HepG2 (cell line): ENCODE data around the gene QRICH2. TPM values are rescaled to one million over a fixed set of nuclear protein-coding genes. Genes with fewer than 3 reads are reported as not detected.

Experiments
- ATAC-seq: fragments of 200-7000 bp; cut with Tn5 transposase; 3 replicates; pipeline ENCODE4 v1.9.1; 2020; ENCODE audit warnings: mild to moderate bottlenecking, moderate library complexity
- BruUV-seq: library from RNA; stranded (reverse); fragments of 400-500 nt; replicated peaks from 2 replicates; lab custom pipeline; 2021; lab: Mats Ljungman, UMichigan
- CTCF ChIA-PET: fragments of 300-600 bp; formaldehyde crosslinking; extraction: SDS; loops from one replicate; lab custom pipeline; 2021; ENCODE audit warnings: low total read pairs, inconsistent platforms, low intra/inter-chr PET ratio; lab: Yijun Ruan, JAX
- POLR2A ChIA-PET: fragments of 350-600 bp; sonication (Branson Sonifier 250); formaldehyde crosslinking; loops from one replicate; lab custom pipeline; 2020; ENCODE audit warnings: antibody characterized with exemption, inconsistent platforms; lab: Yijun Ruan, JAX
- DNase-seq: peaks from one replicate; pipeline ENCODE4 v3.0.0-alpha.2; 2015; ENCODE audit warnings: low spot score
- FAIRE-seq: peaks from 3 replicates; lab custom pipeline; 2011; peaks lifted over from hg19 to GRCh38; lab: Jason Lieb, UNC
- H2AFZ ChIP-seq: one replicate; pipeline ENCODE4 v1.6.1; 2011; ENCODE audit warnings: low read length, inconsistent platforms
- H3K27ac ChIP-seq: fragments of 300-600 bp; 3 replicates; pipeline ENCODE4 v1.8.0; 2011; ENCODE audit warnings: mixed run types, mild to moderate bottlenecking, mixed read lengths, low read length, inconsistent platforms; ENCODE audit not compliant: insufficient read depth; ENCODE audit errors: extremely low read length
- H3K27me3 ChIP-seq, 2 experiments: fragments of 200-600 bp in 1 of 2; 2 replicates in 1 of 2; 3 replicates in 1 of 2; pipeline versions ENCODE4 v1.6.0 to v1.8.0; 2011; ENCODE audit warnings: low read length in 2 of 2, mild to moderate bottlenecking in 2 of 2, moderate library complexity in 2 of 2, inconsistent platforms in 1 of 2; ENCODE audit not compliant: insufficient read depth in 2 of 2, control insufficient read depth in 1 of 2
- H3K36me3 ChIP-seq, 2 experiments: fragments of 200-600 bp in 1 of 2; replicated peaks in 1 of 2; 2 replicates in 1 of 2; 3 replicates in 1 of 2; pipeline versions ENCODE4 v1.5.1 to v1.8.0; 2011; ENCODE audit warnings: low read length in 2 of 2, inconsistent platforms in 1 of 2; ENCODE audit not compliant: insufficient read depth in 2 of 2, control insufficient read depth in 1 of 2
- H3K4me1 ChIP-seq: 2 replicates; pipeline ENCODE4 v1.5.1; 2012; ENCODE audit warnings: low read length, inconsistent platforms; ENCODE audit not compliant: insufficient read depth
- H3K4me2 ChIP-seq: 2 replicates; pipeline ENCODE4 v1.6.0; 2011; ENCODE audit warnings: low read depth, low read length, inconsistent platforms
- H3K4me3 ChIP-seq, 3 experiments: fragments of 200-600 bp in 1 of 3; sonication (generic), shearing (Covaris generic) in 1 of 3; replicated peaks in 1 of 3; 2 replicates each; pipeline ENCODE4 v1.5.1; 2011 to 2016; ENCODE audit warnings: low read length in 3 of 3, inconsistent platforms in 2 of 3, low read depth in 2 of 3, mild to moderate bottlenecking in 2 of 3, control low read depth in 1 of 3, mixed read lengths in 1 of 3; ENCODE audit not compliant: insufficient read depth in 1 of 3
- H3K79me2 ChIP-seq: one replicate; pipeline ENCODE4 v1.6.1; 2011; ENCODE audit warnings: low read length, inconsistent platforms; ENCODE audit not compliant: insufficient read depth
- H3K9ac ChIP-seq: 2 replicates; pipeline ENCODE4 v1.6.0; 2011; ENCODE audit warnings: mild to moderate bottlenecking, low read depth, low read length, inconsistent platforms; ENCODE audit not compliant: insufficient read depth
- H3K9me3 ChIP-seq: 2 replicates; pipeline ENCODE4 v1.5.1; 2012; ENCODE audit warnings: mild to moderate bottlenecking, low read length
- H4K20me1 ChIP-seq: 2 replicates; pipeline ENCODE4 v1.6.0; 2011; ENCODE audit warnings: inconsistent platforms, mild to moderate bottlenecking, low read length, moderate library complexity; ENCODE audit not compliant: insufficient read depth
- CCDC6 ChIP-seq: sonication (generic); formaldehyde crosslinking; IDR thresholded peaks from 2 replicates; pipeline ENCODE4 v1.8.1; 2022; ENCODE audit warnings: mild to moderate bottlenecking, missing genetic modification reagents, moderate library complexity
- GATAD1 ChIP-seq: IDR thresholded peaks from 2 replicates; pipeline ENCODE4 v1.6.1; 2016; ENCODE audit warnings: missing genetic modification reagents, missing compliant biosample characterization
- HHEX ChIP-seq: IDR thresholded peaks from 2 replicates; pipeline ENCODE4 v1.6.1; 2016; ENCODE audit warnings: control low read depth
- HNRNPK ChIP-seq: fragments of 200-400 bp; formaldehyde crosslinking; IDR thresholded peaks from 2 replicates; pipeline ENCODE4 v1.6.1; 2018; ENCODE audit warnings: low read length, low read depth, moderate library complexity, mild to moderate bottlenecking; ENCODE audit not compliant: poor library complexity, severe bottlenecking
- JUNB ChIP-seq: sonication (generic); formaldehyde crosslinking; IDR thresholded peaks from 2 replicates; pipeline ENCODE4 v1.8.0; 2022; ENCODE audit warnings: missing genetic modification reagents, mild to moderate bottlenecking, borderline replicate concordance
- KLF9 ChIP-seq: IDR thresholded peaks from 2 replicates; pipeline ENCODE4 v1.6.1; 2016; ENCODE audit warnings: low read depth
- NFKBIZ ChIP-seq: IDR thresholded peaks from 2 replicates; pipeline ENCODE4 v1.6.1; 2018; ENCODE audit warnings: missing genetic modification reagents, missing compliant biosample characterization
- PHF21A ChIP-seq: sonication (generic); formaldehyde crosslinking; IDR thresholded peaks from 2 replicates; pipeline ENCODE4 v1.5.0; 2020; ENCODE audit warnings: mild to moderate bottlenecking, missing genetic modification reagents
- POGK ChIP-seq: sonication (generic); formaldehyde crosslinking; conservative IDR thresholded peaks from 2 replicates; pipeline ENCODE4 v1.8.0; 2022; ENCODE audit warnings: mild to moderate bottlenecking, moderate library complexity, missing genetic modification reagents
- SIN3B ChIP-seq: fragments of 150-350 bp; IDR thresholded peaks from 2 replicates; pipeline ENCODE4 v1.6.1; 2014; ENCODE audit warnings: low read length
- ZBED4 ChIP-seq: sonication (generic); formaldehyde crosslinking; IDR thresholded peaks from 2 replicates; pipeline ENCODE4 v1.4.0; 2020; ENCODE audit warnings: missing genetic modification reagents, borderline replicate concordance
- ZBTB37 ChIP-seq: sonication (generic); formaldehyde crosslinking; IDR thresholded peaks from 2 replicates; pipeline ENCODE4 v1.4.0; 2020; ENCODE audit warnings: mild to moderate bottlenecking, missing genetic modification reagents
- ZMYM3 ChIP-seq: sonication (generic); formaldehyde crosslinking; IDR thresholded peaks from 2 replicates; pipeline ENCODE4 v1.5.1; 2020; ENCODE audit warnings: mild to moderate bottlenecking, missing genetic modification reagents
- ZNF691 ChIP-seq: sonication (generic); formaldehyde crosslinking; IDR thresholded peaks from 2 replicates; pipeline ENCODE4 v1.4.0; 2020; ENCODE audit warnings: missing genetic modification reagents, low read depth, mild to moderate bottlenecking, borderline replicate concordance
- WGBS: methylation state at CpG from one replicate; pipeline ENCODE4 v1.1.6; 2017; ENCODE audit warnings: low lambda C conversion rate; 5-methylcytosine and 5-hydroxymethylcytosine counted together
- in situ Hi-C: cut with HindIII; loops from 2 replicates; pipeline ENCODE4 v1.10.0; 2017; ENCODE audit warnings: low pct_unique_long_range_greater_than_20kb; ENCODE audit not compliant: extremely low pct_ligation_motif_present
- intact Hi-C: fragments of 100-400 bp; cut with micrococcal nuclease; formaldehyde crosslinking; loops from one replicate; pipeline ENCODE4 v1.10.0; 2022; ENCODE audit not compliant: unreplicated experiment
- polyA plus RNA-seq, 8 experiments: library from polyadenylated mRNA; depleted of rRNA in 3 of 8; stranded (reverse) in 7 of 8; unstranded in 1 of 8; fragments of >200 nt; fragmentation: Illumina TruSeq in 4 of 8; extraction: Trizol in 4 of 8; gene quantifications; 2 replicates each; pipeline versions ENCODE4 v1.2.1 to v1.2.3, GENCODE V29; 2011 to 2016; ENCODE audit warnings: low read depth in 4 of 8, missing spikeins in 1 of 8, mixed read lengths in 1 of 8; ENCODE audit not compliant: insufficient read depth in 1 of 8
- total RNA-seq, 5 experiments: library from RNA; depleted of rRNA; stranded (reverse); fragments of >200 nt; fragmentation: Illumina TruSeq; extraction: Trizol; gene quantifications; 2 replicates each; pipeline ENCODE4 v1.2.3, GENCODE V29; 2016; ENCODE audit warnings: low read depth in 1 of 5

QRICH2 gene
- total and polyA plus RNA-seq, 2 of the 13 experiments (the other 11 are each of a cell fraction or from before 2014, with no cell fraction given): 3.7 to 5.7 TPM

GRCh38 chr17:76252040-76252954 lies 55.8 kb downstream of the QRICH2 start:
- in situ Hi-C loops: no loop called here
- Histone ChIP-seq H3K4me1 (peaks cover 80% of the 10 kb centered on the region), H3K27me3 (no peaks in the 10 kb centered on the region), H3K4me2 (peak overlapping the region; percentile 93), H3K9me3 (no peaks in the 10 kb centered on the region), H3K4me3 (peak overlapping the region; percentile 7 to 63 (median 11); a peak in 3 of 6 replicates), H3K79me2 (no peaks in the 10 kb centered on the region), H3K36me3 (no peaks in the 10 kb centered on the region), H3K9ac (peak overlapping the region; percentile 59), H2AFZ (peak overlapping the region; percentile 10), H3K27ac (peak overlapping the region; percentile 63), H4K20me1 (no peaks in the 10 kb centered on the region)
- CTCF ChIA-PET: no interaction called here
- POLR2A ChIA-PET: interaction anchor here (0.6 to 7.6 kb wide), 17 partner anchors 7 to 472 kb away, joined by 3 to 51 read pairs (median 3); partner anchors contain the start of genes FBF1, RNF157 and UBALD2
- TSS peak; percentile 82 for BruUV-seq
- WGBS: 15% methylated on average over 11 of the region's 11 CpGs
- intact Hi-C loops: no loop called here
- peak; percentile 94 for ATAC-seq
- peak; percentile 68 for FAIRE-seq
- DNase-seq: peak; percentile 94
- TF ChIP-seq ZNF691 (CRISPR knock-in tag): peak; percentile 89; the same call in 1 of the 2 replicates
- TF ChIP-seq PHF21A (CRISPR knock-in tag): peak; percentile 95
- no peak for TF ChIP-seq ZBTB37
- 0 out of 2 replicates have a peak, but pooled peaks have one; percentile 47 for TF ChIP-seq KLF9 (CRISPR knock-in tag)
- TF ChIP-seq HHEX (CRISPR knock-in tag): peak; percentile 68
- TF ChIP-seq JUNB (CRISPR knock-in tag): no peak; the same call in 1 of the 2 replicates
- TF ChIP-seq POGK: peak; percentile 91
- TF ChIP-seq ZBED4 (CRISPR knock-in tag): peak; percentile 90; the same call in 1 of the 2 replicates
- no peak for TF ChIP-seq SIN3B
- TF ChIP-seq GATAD1 (CRISPR knock-in tag): peak; percentile 81
- peak; percentile 65; the same call in 1 of the 2 replicates for TF ChIP-seq CCDC6 (CRISPR knock-in tag)
- TF ChIP-seq HNRNPK: no peak
- TF ChIP-seq NFKBIZ (CRISPR knock-in tag): peak; percentile 88; the same call in 1 of the 2 replicates
- TF ChIP-seq ZMYM3: peak; percentile 76
